GM12874 (cell line): ENCODE measurements around the gene ROCK2.

Source experiments
- TF ChIP-seq, protein P1 (sequence below): IDR thresholded peaks from 2 replicates; pipeline ENCODE4 v1.5.1; 2011; ENCODE audit warnings: low read depth, mild to moderate bottlenecking, control low read depth, low read length, moderate library complexity; ENCODE audit not compliant: insufficient read depth

Gene ROCK2

DNA sequence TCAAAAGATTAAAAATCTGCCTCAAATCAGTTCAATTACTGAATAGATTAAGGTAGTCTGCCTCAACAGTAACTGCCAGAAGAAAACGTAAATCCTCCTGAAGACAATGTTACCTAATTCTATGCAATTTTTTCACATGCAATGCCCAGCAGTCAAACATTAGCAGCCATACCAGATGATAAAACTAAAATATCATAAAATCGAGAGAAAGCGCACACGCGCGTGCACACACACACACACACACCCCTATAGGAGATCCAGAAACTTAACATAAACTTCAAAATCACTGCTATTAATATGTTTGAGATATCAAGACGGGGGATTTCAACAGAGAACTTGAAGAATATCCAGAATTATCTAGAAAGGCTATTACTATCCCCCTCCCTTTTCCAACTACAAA lies 32.9 kb downstream of the ROCK2 start:
- TF ChIP-seq, protein P1, sequence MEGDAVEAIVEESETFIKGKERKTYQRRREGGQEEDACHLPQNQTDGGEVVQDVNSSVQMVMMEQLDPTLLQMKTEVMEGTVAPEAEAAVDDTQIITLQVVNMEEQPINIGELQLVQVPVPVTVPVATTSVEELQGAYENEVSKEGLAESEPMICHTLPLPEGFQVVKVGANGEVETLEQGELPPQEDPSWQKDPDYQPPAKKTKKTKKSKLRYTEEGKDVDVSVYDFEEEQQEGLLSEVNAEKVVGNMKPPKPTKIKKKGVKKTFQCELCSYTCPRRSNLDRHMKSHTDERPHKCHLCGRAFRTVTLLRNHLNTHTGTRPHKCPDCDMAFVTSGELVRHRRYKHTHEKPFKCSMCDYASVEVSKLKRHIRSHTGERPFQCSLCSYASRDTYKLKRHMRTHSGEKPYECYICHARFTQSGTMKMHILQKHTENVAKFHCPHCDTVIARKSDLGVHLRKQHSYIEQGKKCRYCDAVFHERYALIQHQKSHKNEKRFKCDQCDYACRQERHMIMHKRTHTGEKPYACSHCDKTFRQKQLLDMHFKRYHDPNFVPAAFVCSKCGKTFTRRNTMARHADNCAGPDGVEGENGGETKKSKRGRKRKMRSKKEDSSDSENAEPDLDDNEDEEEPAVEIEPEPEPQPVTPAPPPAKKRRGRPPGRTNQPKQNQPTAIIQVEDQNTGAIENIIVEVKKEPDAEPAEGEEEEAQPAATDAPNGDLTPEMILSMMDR = no peak

DNA sequence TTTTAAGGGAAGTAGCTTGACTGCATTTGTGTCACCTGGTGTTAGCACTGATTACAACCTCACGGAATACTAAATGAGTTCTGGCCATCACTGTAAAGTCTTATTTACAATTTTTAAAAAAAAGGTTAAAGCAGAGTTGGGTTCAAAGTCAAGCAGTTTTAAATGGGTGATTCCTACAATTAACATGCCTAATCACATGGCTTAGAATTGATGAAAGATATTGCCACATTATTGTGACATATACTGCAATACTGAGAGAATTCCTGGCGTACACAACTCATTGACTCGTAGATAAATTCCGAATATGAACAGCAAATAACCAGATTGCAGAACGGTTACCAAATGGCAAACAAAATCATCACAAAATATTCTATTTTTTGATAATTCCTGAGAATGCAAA lies 34.2 kb downstream of the ROCK2 start:
- TF ChIP-seq, protein P1 = no peak

DNA sequence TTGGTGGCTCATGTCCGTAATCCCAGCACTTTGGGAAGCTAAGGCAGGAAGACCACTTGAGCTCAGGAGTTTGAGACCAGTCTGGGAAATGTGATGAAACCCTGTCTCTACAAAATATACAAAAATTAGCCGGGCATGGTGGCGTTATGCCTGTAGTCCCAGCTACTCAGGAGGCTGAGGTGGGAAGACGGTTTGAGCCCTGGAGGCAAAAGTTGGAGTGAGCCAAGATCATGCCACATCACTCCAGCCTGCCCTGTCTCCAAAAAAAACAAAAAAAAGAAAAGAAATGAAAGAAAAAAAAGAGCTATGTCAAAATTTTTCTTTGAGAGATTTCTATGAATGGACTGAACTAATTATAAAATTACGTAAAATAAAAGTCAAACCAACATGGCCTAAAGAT lies 34.7 kb downstream of the ROCK2 start:
- TF ChIP-seq, protein P1 = no peak

DNA sequence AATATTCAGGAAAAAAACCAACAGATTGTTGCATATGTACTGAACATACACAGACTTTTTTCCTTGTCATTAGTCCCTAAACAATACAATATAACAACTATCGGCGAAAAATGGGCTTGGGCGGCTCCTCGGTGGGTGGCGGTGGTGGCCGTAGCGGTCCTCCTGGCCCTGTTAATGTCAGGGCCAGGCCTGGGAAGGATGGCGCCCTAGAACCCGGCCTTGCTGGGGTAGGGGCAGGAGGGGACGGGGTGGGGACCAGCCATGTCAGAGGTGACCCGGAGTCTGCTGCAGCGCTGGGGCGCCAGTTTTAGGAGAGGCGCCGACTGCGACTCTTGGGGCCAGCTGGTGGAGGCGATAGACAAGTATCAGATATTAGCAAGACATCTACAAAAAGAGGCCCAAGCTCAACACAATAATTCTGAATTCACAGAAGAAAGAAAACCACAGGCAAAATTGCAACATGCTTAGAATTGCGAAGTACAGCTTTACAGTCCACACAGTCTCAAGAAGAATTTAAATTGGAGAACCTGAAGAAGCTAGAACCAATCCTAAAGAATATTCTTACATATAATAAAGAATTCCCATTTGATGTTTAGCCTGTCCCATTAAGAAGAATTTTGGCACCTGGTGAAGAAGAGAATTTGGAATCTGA lies 36.5 kb downstream of the ROCK2 start:
- TF ChIP-seq, protein P1 = no peak

DNA sequence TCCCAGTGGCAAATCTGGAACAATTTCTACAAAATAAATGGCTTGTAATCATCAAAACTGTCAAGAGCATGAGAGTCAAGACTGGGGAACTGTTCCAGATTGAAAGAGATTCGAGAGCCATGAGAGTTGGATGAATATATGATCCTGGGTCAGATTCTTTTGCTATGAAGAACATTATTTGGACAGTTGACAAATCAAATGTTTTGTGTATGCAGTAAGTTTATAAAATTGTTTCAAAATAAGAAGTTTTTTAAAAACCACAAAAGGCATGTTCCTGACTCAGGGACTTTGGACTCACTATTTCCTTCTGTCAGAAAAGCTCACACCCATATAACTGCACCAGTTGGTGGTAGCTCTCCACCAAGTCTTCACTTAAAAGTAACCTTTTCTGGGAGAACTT lies 38.5 kb downstream of the ROCK2 start:
- TF ChIP-seq, protein P1 = no peak

DNA sequence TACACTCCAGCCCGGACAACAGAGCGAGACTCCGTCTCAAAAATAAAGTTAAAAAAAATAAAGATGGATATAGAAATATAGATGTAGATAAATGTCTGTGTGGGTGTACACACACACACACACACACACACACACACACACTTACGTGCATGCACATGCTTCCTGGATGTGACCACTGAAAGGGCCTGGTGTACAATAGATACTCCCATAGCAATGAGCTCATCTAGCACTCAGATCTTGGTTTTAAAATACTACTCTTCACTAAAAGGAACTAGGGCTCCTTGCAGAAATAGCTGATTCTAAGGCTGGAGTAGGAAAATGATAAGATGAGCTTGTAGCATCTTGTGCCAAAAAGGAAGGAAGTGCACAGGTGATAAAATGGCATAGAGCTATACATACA lies 39.1 kb downstream of the ROCK2 start:
- TF ChIP-seq, protein P1 = no peak

DNA sequence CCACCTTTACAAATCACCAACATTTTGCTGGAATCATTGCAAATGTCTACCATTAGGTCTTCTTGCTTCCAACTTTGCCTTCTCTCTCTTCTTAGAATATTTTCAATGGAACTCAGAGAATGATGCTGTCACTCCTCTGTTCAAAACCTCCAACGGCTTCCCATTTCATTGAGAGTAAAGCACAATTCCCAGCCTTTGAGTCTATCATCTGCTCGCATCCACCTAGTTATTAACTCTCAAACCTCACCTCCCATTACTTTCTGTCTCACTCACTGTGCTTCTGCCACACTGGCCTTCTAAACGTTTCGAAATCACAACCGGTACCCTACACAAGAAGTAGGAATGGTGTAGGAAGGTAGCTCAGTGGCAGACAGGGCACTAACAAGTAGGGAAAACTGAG lies 40.0 kb downstream of the ROCK2 start:
- TF ChIP-seq, protein P1 = no peak
